K562 (cell line): ENCODE data around the gene NUP160. TPM values are rescaled to one million over a fixed set of nuclear protein-coding genes. Genes with fewer than 3 reads are reported as not detected.

Experiments
- ATAC-seq: fragments of 200-7000 bp; cut with Tn5 transposase; 3 replicates; pipeline ENCODE4 v1.9.1; 2020; ENCODE audit warnings: moderate library complexity
- BruUV-seq: library from RNA; stranded (reverse); fragments of 400-500 nt; replicated peaks from 2 replicates; lab custom pipeline; 2021; lab: Mats Ljungman, UMichigan
- CTCF ChIA-PET: fragments of 300-600 bp; formaldehyde crosslinking; extraction: SDS; loops from one replicate; lab custom pipeline; 2021; ENCODE audit warnings: low intra/inter-chr PET ratio; lab: Yijun Ruan, JAX
- POLR2A ChIA-PET: fragments of 300-600, 350-650 bp; sonication (Branson Sonifier 250); formaldehyde crosslinking; extraction: SDS; loops from one replicate; lab custom pipeline; 2021; ENCODE audit warnings: antibody characterized with exemption, inconsistent platforms; lab: Yijun Ruan, JAX
- DNase-seq, 4 experiments: peaks; one replicate each; pipeline versions ENCODE4 v3.0.0 to v3.0.0-alpha.2; 2011 to 2018; ENCODE audit warnings: low spot score in 3 of 4, mixed read lengths in 3 of 4; ENCODE audit errors: extremely low read depth in 1 of 4
- FAIRE-seq: peaks from 2 replicates; lab custom pipeline; 2011; peaks lifted over from hg19 to GRCh38; lab: Jason Lieb, UNC
- H2AFZ ChIP-seq: 2 replicates; pipeline ENCODE4 v1.6.0; 2011; ENCODE audit warnings: low read depth, low read length, control low read depth, inconsistent platforms
- H3K27ac ChIP-seq: fragments of 200-600 bp; 3 replicates; pipeline ENCODE4 v1.8.0; 2011; ENCODE audit warnings: low read depth, mild to moderate bottlenecking, control low read depth, inconsistent platforms, low read length, moderate library complexity, mixed read lengths; ENCODE audit errors: extremely low read depth
- H3K27me3 ChIP-seq, 2 experiments: fragments of 300-600 bp in 1 of 2; 2 replicates in 1 of 2; 3 replicates in 1 of 2; pipeline versions ENCODE4 v1.6.0 to v1.8.0; 2011; ENCODE audit warnings: inconsistent platforms in 2 of 2, low read length in 2 of 2, mild to moderate bottlenecking in 1 of 2, mixed read lengths in 1 of 2, moderate library complexity in 1 of 2; ENCODE audit not compliant: control insufficient read depth in 2 of 2, insufficient read depth in 2 of 2
- H3K36me3 ChIP-seq: fragments of 300-600 bp; 3 replicates; pipeline ENCODE4 v1.8.0; 2011; ENCODE audit warnings: mild to moderate bottlenecking, low read length, inconsistent platforms; ENCODE audit not compliant: control insufficient read depth, insufficient read depth
- H3K4me1 ChIP-seq, 2 experiments: fragments of 200-600 bp in 1 of 2; replicated peaks in 1 of 2; 2 replicates in 1 of 2; 3 replicates in 1 of 2; pipeline versions ENCODE4 v1.5.1 to v1.8.0; 2011; ENCODE audit warnings: inconsistent platforms in 2 of 2, low read length in 2 of 2, mild to moderate bottlenecking in 1 of 2, mixed read lengths in 1 of 2, moderate library complexity in 1 of 2; ENCODE audit not compliant: control insufficient read depth in 2 of 2, insufficient read depth in 2 of 2
- H3K4me2 ChIP-seq: 2 replicates; pipeline ENCODE4 v1.6.1; 2011; ENCODE audit warnings: low read length, control low read depth, inconsistent platforms, mixed read lengths; ENCODE audit not compliant: insufficient read depth
- H3K4me3 ChIP-seq: fragments of 200-600 bp; sonication (generic), shearing (Covaris generic); 2 replicates; pipeline ENCODE4 v1.5.1; 2016; ENCODE audit warnings: control low read depth, inconsistent platforms
- H3K79me2 ChIP-seq: fragments of 200-600 bp; 3 replicates; pipeline ENCODE4 v1.8.0; 2011; ENCODE audit warnings: low read length, inconsistent platforms; ENCODE audit not compliant: control insufficient read depth, insufficient read depth
- H3K9ac ChIP-seq, 2 experiments: 2 replicates each; pipeline versions ENCODE4 v1.6.0 to v1.6.1; 2011; ENCODE audit warnings: low read depth in 2 of 2, low read length in 2 of 2, control low read depth in 1 of 2, inconsistent platforms in 1 of 2, mild to moderate bottlenecking in 1 of 2, mixed read lengths in 1 of 2; ENCODE audit not compliant: insufficient read depth in 1 of 2
- H3K9me1 ChIP-seq: one replicate; pipeline ENCODE4 v1.6.0; 2011; ENCODE audit warnings: inconsistent platforms, mild to moderate bottlenecking, low read length, moderate library complexity; ENCODE audit not compliant: control insufficient read depth, insufficient read depth
- H3K9me3 ChIP-seq: replicated peaks from 2 replicates; pipeline ENCODE4 v1.5.1; 2011; ENCODE audit warnings: low read depth, low read length, inconsistent platforms; ENCODE audit not compliant: control insufficient read depth, insufficient read depth
- H4K20me1 ChIP-seq: replicated peaks from 2 replicates; pipeline ENCODE4 v1.6.1; 2011; ENCODE audit warnings: low read length, inconsistent platforms, mixed read lengths; ENCODE audit not compliant: control insufficient read depth, insufficient read depth
- HOMEZ ChIP-seq: fragments of 250-450 bp; sonication (Bioruptor Pico); IDR thresholded peaks from 2 replicates; pipeline ENCODE4 v1.4.0; 2020; ENCODE audit warnings: mild to moderate bottlenecking, moderate library complexity
- SPI1 ChIP-seq: IDR thresholded peaks from 2 replicates; pipeline ENCODE4 v1.6.1; 2011; ENCODE audit warnings: low read depth, low read length, control low read depth, borderline replicate concordance
- ZNF316 ChIP-seq: fragments of 450-650 bp; IDR thresholded peaks from 2 replicates; pipeline ENCODE4 v1.6.1; 2016
- WGBS: fragments of 100-300 bp; shearing (Covaris generic); methylation state at CpG from one replicate; pipeline ENCODE4 v1.1.6; 2016; ENCODE audit warnings: low coverage, mixed read lengths; ENCODE audit not compliant: insufficient coverage; ENCODE audit errors: missing lambda C conversion rate; 5-methylcytosine and 5-hydroxymethylcytosine counted together
- in situ Hi-C: fragments of 300-500 bp; cut with MboI; formaldehyde crosslinking; loops from 4 replicates; pipeline ENCODE4 v1.15.0; 2018; ENCODE audit warnings: inconsistent platforms, mixed read lengths
- intact Hi-C: fragments of 100-400 bp; cut with micrococcal nuclease; formaldehyde crosslinking; loops from 2 replicates; pipeline ENCODE4 v1.14.2; 2022
- polyA plus RNA-seq, 8 experiments: library from polyadenylated mRNA; depleted of rRNA in 4 of 8; stranded (reverse) in 5 of 8; unstranded in 3 of 8; fragments of >200 nt; fragmentation: Nextera tagmentation in 2 of 8; fragmentation: Illumina TruSeq in 1 of 8; extraction: Ambion mirVana in 2 of 8; extraction: Trizol in 1 of 8; gene quantifications; 2 replicates each; pipeline versions ENCODE4 v1.2.1 to v1.2.3, GENCODE V29; 2011 to 2014; ENCODE audit warnings: inconsistent platforms in 1 of 8, missing spikeins in 1 of 8
- total RNA-seq, 7 experiments: library from RNA; depleted of rRNA in 6 of 7; stranded (reverse); fragments of >200 nt in 6 of 7; fragmentation: Illumina TruSeq in 2 of 7; extraction: Trizol in 2 of 7; gene quantifications; 2 replicates each; pipeline versions ENCODE4 v1.2.1 to v1.2.3, GENCODE V29; 2011 to 2021; ENCODE audit warnings: low replicate concordance in 1 of 7

The NUP160 gene
- total and polyA plus RNA-seq, 9 of the 15 experiments (the other 6 are each of a cell fraction or from before 2014, with no cell fraction given) = 41.5 to 112 (median 65.0) TPM

- in situ Hi-C loops = no loop called here
- ATAC-seq (peak; percentile 35; the same call in 1 of the 3 replicates), DNase-seq (no peak), FAIRE-seq (no peak)
- POLR2A ChIA-PET = interaction anchor here (0.6 to 0.7 kb wide), 2 partner anchors 62 to 1395 kb away, joined by 3 read pairs; no protein-coding TSS in a partner anchor
- no peak overlapping the region for H3K4me3 ChIP-seq
- no peaks in the 10 kb centered on the region for H3K4me1 ChIP-seq
- peak overlapping the region; percentile 11; the same call in 1 of the 2 replicates for H2AFZ ChIP-seq
- H3K79me2 ChIP-seq = no peaks in the 10 kb centered on the region
- no peaks in the 10 kb centered on the region for H4K20me1 ChIP-seq
- CTCF ChIA-PET = no interaction called here
- H3K27me3 ChIP-seq = no peaks in the 10 kb centered on the region
- H3K9me1 ChIP-seq = no peaks in the 10 kb centered on the region
- H3K27ac ChIP-seq = no peak overlapping the region
- no peak overlapping the region for H3K4me2 ChIP-seq
- intact Hi-C loops = no loop called here
- WGBS = 14% methylated on average over 9 of the region's 10 CpGs
- no peak overlapping the region for H3K9ac ChIP-seq
- H3K36me3 ChIP-seq = no peaks in the 10 kb centered on the region
- peaks cover 2% of the 10 kb centered on the region; the same call in 1 of the 2 replicates for H3K9me3 ChIP-seq
- no peak for TF ChIP-seq HOMEZ (CRISPR knock-in tag)
- TF ChIP-seq ZNF316 = peak; percentile 50; the same call in 1 of the 2 replicates
- peak; percentile 32; the same call in 1 of the 2 replicates for TF ChIP-seq SPI1
- no TSS peak for BruUV-seq
These were observed 31.4 kb upstream of the NUP160 start for GRCh38 chr11:47879259-47880158.
